Tibial nerve (tissue), 4 donors: Measurements from ENCODE around the gene DENND2A. TPM values are rescaled to one million over a fixed set of nuclear protein-coding genes. Genes with fewer than 3 reads are reported as not detected.
A peak's percentile ranks its signal among the peaks of the same experiment; 100 is the strongest.
"Not testable (repeated sequence)": the region's sequence is repeated elsewhere in the genome, so short reads cannot be mapped to it uniquely, and the experiment has no call there.

Source experiments
- DNase-seq, 2 donors: peaks; one replicate each; pipeline ENCODE4 v3.0.0-alpha.2; 2019; ENCODE audit warnings: low spot score in 2 of 2
- H3K27ac ChIP-seq, 4 donors: fragments of 200-600 bp; sonication (generic) in 3 of 4; one replicate each; pipeline ENCODE4 v1.5.1; 2017 to 2019; ENCODE audit warnings: mild to moderate bottlenecking in 1 of 4
- H3K27me3 ChIP-seq, 2 donors: fragments of 200-600 bp; sonication (generic) in 1 of 2; one replicate each; pipeline versions ENCODE4 v1.5.1 to v1.6.0; 2017 to 2019
- H3K36me3 ChIP-seq, 3 donors: fragments of 200-600 bp; sonication (generic); one replicate each; pipeline ENCODE4 v1.5.1; 2018 to 2019
- H3K4me1 ChIP-seq, 4 donors: fragments of 200-600 bp; sonication (generic) in 3 of 4; one replicate each; pipeline ENCODE4 v1.5.1; 2017 to 2019
- H3K4me3 ChIP-seq, 4 donors: fragments of 200-600 bp; sonication (generic) in 3 of 4; one replicate each; pipeline ENCODE4 v1.5.1; 2017 to 2019; ENCODE audit warnings: mild to moderate bottlenecking in 1 of 4, moderate library complexity in 1 of 4
- H3K9me3 ChIP-seq, 4 donors: fragments of 200-600 bp; sonication (generic) in 3 of 4; one replicate each; pipeline ENCODE4 v1.5.1; 2017 to 2019
- EP300 ChIP-seq, 2 donors: sonication (generic); formaldehyde crosslinking; IDR thresholded peaks; one replicate each; pipeline ENCODE4 v1.6.1; 2017; ENCODE audit warnings: antibody characterized with exemption in 2 of 2, mild to moderate bottlenecking in 1 of 2
- POLR2A ChIP-seq, 2 donors: fragments of 450-650 bp; IDR thresholded peaks; one replicate each; pipeline ENCODE4 v1.6.1; 2017; ENCODE audit warnings: antibody characterized with exemption in 2 of 2, mild to moderate bottlenecking in 2 of 2, moderate library complexity in 2 of 2
- WGBS, 2 donors: methylation state at CpG; one replicate each; pipeline ENCODE4 v1.1.5; 2018; 5-methylcytosine and 5-hydroxymethylcytosine counted together
- total RNA-seq, 4 donors: library from RNA; depleted of rRNA; stranded (reverse); fragments of >200 nt; gene quantifications; one replicate each; pipeline ENCODE4 v1.1.0, GENCODE V29; 2016
- TF ChIP-seq, protein P1 (sequence below), 5 experiments: fragments of 200-600 bp in 3 of 5; fragments of 450-650 bp in 2 of 5; sonication (generic) in 3 of 5; IDR thresholded peaks; one replicate each; pipeline ENCODE4 v1.5.1; 2016 to 2019; ENCODE audit warnings: antibody characterized with exemption in 5 of 5, mild to moderate bottlenecking in 3 of 5, moderate library complexity in 2 of 5

DENND2A gene
- total RNA-seq, 4 donors from 2014 or later: 18.3 to 28.0 (median 24.2) TPM

- TF ChIP-seq EP300 (IDR thresholded peaks at IDR 0.05): no peak
- no peak for TF ChIP-seq POLR2A (IDR thresholded peaks at IDR 0.05)
- TF ChIP-seq, protein P1, sequence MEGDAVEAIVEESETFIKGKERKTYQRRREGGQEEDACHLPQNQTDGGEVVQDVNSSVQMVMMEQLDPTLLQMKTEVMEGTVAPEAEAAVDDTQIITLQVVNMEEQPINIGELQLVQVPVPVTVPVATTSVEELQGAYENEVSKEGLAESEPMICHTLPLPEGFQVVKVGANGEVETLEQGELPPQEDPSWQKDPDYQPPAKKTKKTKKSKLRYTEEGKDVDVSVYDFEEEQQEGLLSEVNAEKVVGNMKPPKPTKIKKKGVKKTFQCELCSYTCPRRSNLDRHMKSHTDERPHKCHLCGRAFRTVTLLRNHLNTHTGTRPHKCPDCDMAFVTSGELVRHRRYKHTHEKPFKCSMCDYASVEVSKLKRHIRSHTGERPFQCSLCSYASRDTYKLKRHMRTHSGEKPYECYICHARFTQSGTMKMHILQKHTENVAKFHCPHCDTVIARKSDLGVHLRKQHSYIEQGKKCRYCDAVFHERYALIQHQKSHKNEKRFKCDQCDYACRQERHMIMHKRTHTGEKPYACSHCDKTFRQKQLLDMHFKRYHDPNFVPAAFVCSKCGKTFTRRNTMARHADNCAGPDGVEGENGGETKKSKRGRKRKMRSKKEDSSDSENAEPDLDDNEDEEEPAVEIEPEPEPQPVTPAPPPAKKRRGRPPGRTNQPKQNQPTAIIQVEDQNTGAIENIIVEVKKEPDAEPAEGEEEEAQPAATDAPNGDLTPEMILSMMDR (IDR thresholded peaks at IDR 0.05): no peak
- DNase-seq: no peak
- H3K27ac ChIP-seq: peak overlapping the region in 3 of 4 donors; percentile 44 to 63 (median 60)
- H3K36me3 ChIP-seq: peaks cover 0 to 41% (median 0%) of the 10 kb centered on the region in 3 donors
- H3K27me3 ChIP-seq: no peaks in the 10 kb centered on the region
- H3K4me1 ChIP-seq: peaks cover 0 to 20% (median 5%) of the 10 kb centered on the region in 4 donors
- H3K4me3 ChIP-seq: no peak overlapping the region
- no peaks in the 10 kb centered on the region for H3K9me3 ChIP-seq
- WGBS, 2 donors: 70 to 78% methylated on average over 15 of the region's 15 CpGs
Measured at GRCh38 chr7:140518370-140519006, 122.1 kb downstream of the DENND2A start.

DNA sequence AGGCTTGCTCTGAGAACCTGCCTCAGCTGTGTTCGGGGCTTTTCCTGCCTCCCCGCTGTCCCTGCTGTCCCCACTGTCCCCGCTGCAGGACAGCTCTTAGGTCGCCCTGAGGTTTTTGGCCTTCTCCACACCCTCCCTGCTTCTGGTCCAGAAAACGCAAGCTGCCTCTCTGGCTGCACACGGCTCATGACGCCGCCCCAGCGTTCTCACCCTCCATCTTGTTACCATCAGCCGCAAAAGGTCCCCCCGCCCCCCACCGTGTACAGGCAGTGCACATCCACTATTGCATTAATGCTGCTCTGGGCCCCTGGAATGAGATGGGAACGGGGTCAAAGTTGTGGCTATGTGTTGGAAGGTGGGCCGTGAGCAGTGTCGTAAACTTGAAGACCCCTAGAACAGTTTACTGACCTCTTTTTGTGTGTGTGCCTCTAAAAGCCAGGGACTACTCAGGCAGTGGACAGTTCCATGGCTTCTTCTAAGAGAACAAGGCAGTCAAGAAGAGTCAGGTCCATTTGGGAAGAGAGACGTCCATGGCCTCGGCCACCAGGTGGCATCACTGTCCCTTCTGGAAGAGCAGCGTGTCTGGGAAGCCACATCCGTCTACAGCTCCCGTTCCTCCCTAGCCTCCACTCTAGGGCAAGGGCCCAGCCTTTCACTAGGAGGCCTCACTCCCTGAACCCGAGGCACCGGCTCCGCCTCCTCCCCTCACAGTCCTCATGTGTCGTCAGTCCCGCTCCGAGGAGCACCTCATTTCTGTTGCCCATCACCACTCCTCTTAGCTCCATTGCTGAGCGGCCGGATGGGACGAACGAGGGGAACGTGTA, 122.9 kb downstream of the DENND2A start:
- peaks cover 0 to 34% (median 0%) of the 10 kb centered on the region in 3 donors for H3K36me3 ChIP-seq
- H3K9me3 ChIP-seq: no peaks in the 10 kb centered on the region
- peaks cover 0 to 20% (median 5%) of the 10 kb centered on the region in 4 donors for H3K4me1 ChIP-seq
- peak overlapping the region in 3 of 4 donors; percentile 44 to 63 (median 60) for H3K27ac ChIP-seq
- peak; percentile 89 to 92 for DNase-seq
- H3K27me3 ChIP-seq: no peaks in the 10 kb centered on the region
- TF ChIP-seq POLR2A (IDR thresholded peaks at IDR 0.05) (no peak), EP300 (IDR thresholded peaks at IDR 0.05) (peak in 1 of 2 donors; percentile 43)
- TF ChIP-seq, protein P1 (IDR thresholded peaks at IDR 0.05): peak; percentile 77 to 95 (median 89)
- H3K4me3 ChIP-seq: no peak overlapping the region
- 47 to 61% methylated on average over 26 to 31 of the region's 31 CpGs for WGBS, 2 donors

DNA sequence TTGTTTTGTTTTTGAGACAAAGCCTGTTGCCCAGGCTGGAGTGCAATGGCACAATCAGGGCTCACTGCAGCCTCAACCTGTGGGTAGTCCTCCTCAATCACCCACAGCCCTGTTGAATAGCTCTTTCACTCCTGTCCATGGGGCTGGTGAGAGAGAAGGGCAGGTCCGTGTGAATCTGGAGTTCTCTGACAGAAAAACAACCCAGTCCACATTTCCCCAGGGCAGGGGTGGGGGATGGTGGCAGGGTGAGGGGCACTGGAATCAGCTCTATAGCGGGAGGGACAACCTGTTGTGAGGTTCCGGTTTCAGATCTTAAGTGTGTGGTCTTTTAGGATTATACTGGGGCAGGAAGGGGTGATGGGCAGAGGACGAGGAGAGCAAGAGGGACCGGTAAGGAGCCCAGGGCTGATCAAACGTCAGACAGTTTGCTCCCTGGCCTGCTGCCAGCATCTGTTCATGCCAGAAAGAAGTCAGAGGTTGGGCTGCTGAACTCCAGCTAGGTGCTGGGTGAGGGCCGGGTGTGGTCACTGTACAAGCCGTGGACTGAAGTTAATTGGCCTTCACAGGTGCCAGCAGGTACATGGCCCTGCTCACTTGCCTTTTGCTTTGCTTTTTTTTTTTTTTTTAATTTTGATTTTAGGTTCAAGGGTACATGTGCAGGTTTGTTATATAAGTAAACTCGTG, 128.2 kb downstream of the DENND2A start:
- TF ChIP-seq, protein P1 (IDR thresholded peaks at IDR 0.05): no peak
- TF ChIP-seq EP300 (IDR thresholded peaks at IDR 0.05): no peak
- Histone ChIP-seq H3K4me3 (no peak overlapping the region), H3K4me1 (peaks cover 0 to 5% (median 0%) of the 10 kb centered on the region in 4 donors), H3K27ac (peak overlapping the region in 1 of 4 donors; percentile 35), H3K27me3 (no peaks in the 10 kb centered on the region), H3K36me3 (no peaks in the 10 kb centered on the region), H3K9me3 (no peaks in the 10 kb centered on the region)
- DNase-seq: peak in 1 of 2 donors; percentile 13
- 24 to 34% methylated on average over 9 of the region's 9 CpGs for WGBS, 2 donors

DNA sequence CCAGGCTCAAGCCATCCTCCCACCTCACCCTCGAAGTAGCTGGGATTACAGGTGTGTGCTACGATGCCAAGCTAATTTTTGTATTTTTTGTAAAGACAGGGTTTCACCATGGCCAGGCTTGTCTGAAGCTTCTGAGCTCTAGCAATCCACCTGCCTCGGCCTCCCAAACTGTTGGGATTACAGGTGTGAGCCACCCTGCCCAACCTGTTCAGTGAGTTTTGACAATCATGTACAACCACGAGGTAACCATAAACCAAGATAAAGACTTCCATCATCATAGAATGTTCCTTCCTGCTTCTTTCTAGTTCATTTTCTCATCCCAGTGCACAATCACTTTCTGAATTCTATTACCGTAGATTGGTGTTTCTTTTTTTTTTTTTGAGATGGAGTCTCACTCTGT, 130.8 kb downstream of the DENND2A start:
- H3K27me3 ChIP-seq: no peaks in the 10 kb centered on the region
- no peak overlapping the region for H3K4me3 ChIP-seq
- no peak for DNase-seq
- H3K4me1 ChIP-seq: peaks cover 0 to 5% (median 0%) of the 10 kb centered on the region in 4 donors
- H3K27ac ChIP-seq: no peak overlapping the region
- TF ChIP-seq, protein P1 (IDR thresholded peaks at IDR 0.05): no peak
- TF ChIP-seq EP300 (IDR thresholded peaks at IDR 0.05): no peak
- no peak for TF ChIP-seq POLR2A (IDR thresholded peaks at IDR 0.05)
- H3K36me3 ChIP-seq: no peaks in the 10 kb centered on the region
- 60 to 73% methylated on average over 4 to 5 of the region's 5 CpGs for WGBS, 2 donors
- no peaks in the 10 kb centered on the region for H3K9me3 ChIP-seq

GRCh38 chr7:140507556-140507955, 133.1 kb downstream of the DENND2A start:
- H3K4me1 ChIP-seq, DNase-seq, H3K27me3 ChIP-seq, H3K4me3 ChIP-seq, H3K36me3 ChIP-seq, H3K27ac ChIP-seq, H3K9me3 ChIP-seq: not testable (repeated sequence)
- 85 to 94% methylated on average over 5 to 6 of the region's 6 CpGs for WGBS, 2 donors
